Measurements from ENCODE around the gene HLA-F. TPM values are rescaled to one million over a fixed set of nuclear protein-coding genes. Genes with fewer than 3 reads are reported as not detected.

HLA-F gene
- total RNA-seq, 2 experiments from 2014 or later = 170 to 181 TPM

DNA sequence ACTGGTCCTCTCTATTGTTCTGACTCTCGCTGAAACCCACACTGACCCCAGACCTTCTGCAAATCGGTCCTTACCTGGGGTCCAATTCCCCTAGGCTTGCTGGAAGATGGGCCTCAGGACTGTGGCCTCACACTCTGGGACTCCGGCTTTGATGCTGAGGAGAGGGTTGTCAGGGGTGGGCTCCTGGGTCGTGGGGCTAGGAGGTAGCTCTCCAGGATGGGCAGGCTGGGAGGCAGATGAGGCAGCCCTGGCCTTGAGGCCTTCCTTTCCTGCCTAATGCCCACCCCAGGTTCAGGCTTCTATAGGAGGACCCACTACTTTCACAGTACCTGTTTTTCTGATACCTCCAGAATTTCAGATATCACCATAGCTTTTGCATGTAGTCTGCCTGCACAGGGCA, 21.4 kb downstream of the HLA-F start:
- CTCF ChIA-PET = interaction anchor here (1.3 to 1.6 kb wide), 2 partner anchors 42 to 91 kb away, joined by 3 to 4 read pairs; no protein-coding TSS in a partner anchor
- ATAC-seq = no peak
- POLR2A ChIA-PET = no interaction called here
- Mint-ChIP-seq H3K27ac (no peak overlapping the region), H3K4me1 (ENCODE audit: low read depth) (peaks cover 34% of the 10 kb centered on the region), H3K4me3 (no peak overlapping the region), H3K9me3 (ENCODE audit: insufficient read depth) (no peaks in the 10 kb centered on the region), H3K27me3 (ENCODE audit: low read depth) (no peaks in the 10 kb centered on the region), H3K36me3 (ENCODE audit: low read depth) (peaks cover 17% of the 10 kb centered on the region)
- DNase-seq = no peak

DNA sequence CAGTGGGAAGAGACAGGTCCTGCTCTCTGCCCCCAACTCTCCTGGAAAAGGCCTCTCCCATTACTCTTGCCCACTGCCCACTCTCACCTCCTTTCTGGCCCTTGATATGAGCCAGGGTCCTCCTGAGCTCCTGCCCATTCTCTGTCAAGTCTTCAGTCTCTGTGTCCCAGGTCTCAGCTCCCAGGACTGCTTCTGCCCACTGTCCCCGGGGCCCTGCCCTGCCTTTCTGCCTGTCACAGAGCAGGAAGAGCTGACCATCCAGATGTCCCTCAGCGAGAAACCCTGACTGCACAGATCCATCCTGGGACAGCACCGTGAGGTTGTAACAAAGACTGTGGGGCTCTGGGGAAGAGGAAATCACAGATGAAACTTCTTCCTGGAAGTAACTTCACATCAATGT, 22.2 kb downstream of the HLA-F start:
- DNase-seq (no peak), ATAC-seq (no peak)
- CTCF ChIA-PET = interaction anchor here (1.3 to 1.6 kb wide), 2 partner anchors 43 to 92 kb away, joined by 3 to 4 read pairs; no protein-coding TSS in a partner anchor
- Mint-ChIP-seq H3K9me3 (ENCODE audit: insufficient read depth) (no peaks in the 10 kb centered on the region), H3K4me1 (ENCODE audit: low read depth) (peaks cover 41% of the 10 kb centered on the region), H3K36me3 (ENCODE audit: low read depth) (peaks cover 19% of the 10 kb centered on the region), H3K27ac (no peak overlapping the region), H3K27me3 (ENCODE audit: low read depth) (no peaks in the 10 kb centered on the region), H3K4me3 (no peak overlapping the region)
- POLR2A ChIA-PET = no interaction called here

DNA sequence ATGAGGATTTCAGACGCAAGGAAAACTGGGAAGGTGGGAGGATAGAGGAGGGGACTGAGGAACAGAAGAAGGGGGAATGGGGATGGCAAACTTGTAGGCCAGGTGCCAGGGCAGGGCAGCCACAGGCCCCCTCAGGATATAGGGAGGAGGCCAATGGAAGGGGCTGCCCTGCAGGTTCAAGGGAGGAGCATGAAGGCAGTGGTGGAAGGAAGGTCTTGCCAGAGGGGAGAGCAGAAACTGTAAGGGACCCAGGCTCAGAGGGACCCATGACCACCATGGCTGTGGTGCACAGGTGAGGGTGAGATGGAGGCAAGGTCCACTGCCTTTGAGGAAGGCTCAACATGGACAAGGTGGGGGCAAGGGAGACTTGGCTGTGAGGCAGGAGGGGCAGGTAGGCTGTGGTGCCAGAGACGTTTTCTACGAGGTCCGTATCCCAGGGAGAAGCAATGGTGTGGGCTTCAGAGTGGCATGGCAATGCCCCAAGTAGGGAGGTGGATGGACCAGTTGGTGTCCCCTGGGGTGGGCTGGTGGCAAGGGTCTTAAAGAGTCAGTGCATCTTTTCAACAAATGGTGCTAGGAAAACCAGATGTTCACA, 22.7 kb downstream of the HLA-F start:
- ChIA-PET POLR2A (no interaction called here), CTCF (interaction anchor here (1.6 kb wide), 1 partner anchor 43 kb away, joined by 4 read pairs; no protein-coding TSS in a partner anchor)
- Mint-ChIP-seq H3K36me3 (ENCODE audit: low read depth) (peaks cover 20% of the 10 kb centered on the region), H3K27me3 (ENCODE audit: low read depth) (no peaks in the 10 kb centered on the region), H3K27ac (no peak overlapping the region), H3K4me1 (ENCODE audit: low read depth) (peaks cover 47% of the 10 kb centered on the region), H3K9me3 (ENCODE audit: insufficient read depth) (no peaks in the 10 kb centered on the region), H3K4me3 (no peak overlapping the region)
- no peak for ATAC-seq
- DNase-seq = no peak

DNA sequence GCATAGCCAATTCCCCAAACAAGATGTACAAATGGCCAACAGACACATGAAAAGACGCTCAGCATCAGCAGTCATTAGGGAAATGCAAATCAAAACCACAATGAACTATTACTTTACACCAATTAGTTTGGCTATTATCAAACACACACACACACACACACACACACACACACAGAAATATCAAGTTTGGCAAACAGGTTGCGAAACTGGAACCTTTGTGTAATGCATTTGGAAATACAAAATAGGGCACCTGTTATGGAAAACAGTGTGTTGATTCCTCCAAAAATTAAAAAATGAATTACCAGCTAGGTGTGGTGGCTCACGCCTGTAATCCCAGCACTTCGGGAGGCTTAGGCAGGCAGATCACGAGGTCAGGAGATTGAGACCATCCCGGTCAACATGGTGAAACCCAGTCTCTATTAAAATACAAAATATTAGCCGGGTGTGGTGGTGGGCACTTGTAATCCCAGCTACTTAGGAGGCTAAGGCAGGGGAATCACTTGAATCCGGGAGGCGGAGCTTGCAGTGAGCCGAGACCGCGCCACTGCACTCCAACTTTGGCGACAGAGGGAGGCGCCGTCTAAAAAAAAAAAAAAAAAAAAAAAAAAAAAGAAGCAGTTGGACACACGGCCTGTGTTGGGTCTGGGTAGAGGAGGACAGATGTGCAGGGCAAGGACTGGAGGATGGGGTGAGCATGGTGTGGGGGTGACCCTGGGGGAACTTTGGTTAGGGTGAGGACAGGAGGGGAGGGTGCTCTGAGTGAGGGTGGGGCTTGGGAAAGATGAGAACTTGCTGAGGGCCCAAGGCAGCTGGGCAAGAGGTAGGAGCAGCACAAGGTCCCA, 23.8 kb downstream of the HLA-F start:
- Mint-ChIP-seq H3K27ac (peak overlapping the region; percentile 32), H3K36me3 (ENCODE audit: low read depth) (peaks cover 23% of the 10 kb centered on the region), H3K4me1 (ENCODE audit: low read depth) (peaks cover 56% of the 10 kb centered on the region), H3K9me3 (ENCODE audit: insufficient read depth) (no peaks in the 10 kb centered on the region), H3K4me3 (peak overlapping the region; percentile 98), H3K27me3 (ENCODE audit: low read depth) (no peaks in the 10 kb centered on the region)
- ATAC-seq (no peak), DNase-seq (no peak)
- POLR2A ChIA-PET = no interaction called here
- CTCF ChIA-PET = interaction anchor here (0.7 to 2.8 kb wide), 3 partner anchors 21 to 62 kb away, joined by 3 to 24 read pairs (median 4); no protein-coding TSS in a partner anchor

DNA sequence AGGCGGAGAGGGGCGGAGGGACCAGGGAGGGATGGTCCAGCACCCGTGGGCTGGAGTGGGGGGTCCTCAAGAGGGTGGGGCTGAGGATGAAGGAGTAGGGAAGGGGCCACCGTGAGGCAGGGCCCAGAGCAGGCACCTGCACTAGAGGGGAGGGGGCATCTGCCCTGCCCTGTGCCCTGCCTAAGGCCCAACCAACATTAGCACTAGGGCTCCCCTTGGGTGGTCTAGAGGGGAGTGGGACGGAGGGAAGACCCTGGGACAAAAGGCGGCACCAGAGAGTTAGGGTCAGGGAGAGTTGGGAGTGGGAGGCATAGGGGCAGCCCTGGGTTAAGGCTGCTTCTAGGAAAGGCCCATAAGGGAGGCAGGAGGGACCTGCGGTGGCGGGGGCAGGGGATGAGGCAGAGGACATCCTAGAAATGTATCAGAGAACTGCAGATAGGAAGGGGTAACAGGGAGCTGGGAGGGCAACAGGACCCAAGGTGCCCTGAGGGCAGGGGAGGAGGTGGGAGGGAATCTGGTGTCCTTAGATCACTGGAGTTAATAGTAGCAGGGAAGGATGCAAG, 24.5 kb downstream of the HLA-F start:
- ATAC-seq = no peak
- Mint-ChIP-seq H3K27ac (peak overlapping the region; percentile 94), H3K4me3 (peak overlapping the region; percentile 98), H3K9me3 (ENCODE audit: insufficient read depth) (no peaks in the 10 kb centered on the region), H3K4me1 (ENCODE audit: low read depth) (peaks cover 56% of the 10 kb centered on the region), H3K36me3 (ENCODE audit: low read depth) (peaks cover 23% of the 10 kb centered on the region), H3K27me3 (ENCODE audit: low read depth) (no peaks in the 10 kb centered on the region)
- ChIA-PET CTCF (interaction anchor here (0.8 to 3.1 kb wide), 8 partner anchors 9 to 94 kb away, joined by 3 to 40 read pairs (median 10); no protein-coding TSS in a partner anchor), POLR2A (interaction anchor here (1.1 to 1.2 kb wide), 2 partner anchors 20 to 23 kb away, joined by 3 read pairs; no protein-coding TSS in a partner anchor)
- DNase-seq = no peak

DNA sequence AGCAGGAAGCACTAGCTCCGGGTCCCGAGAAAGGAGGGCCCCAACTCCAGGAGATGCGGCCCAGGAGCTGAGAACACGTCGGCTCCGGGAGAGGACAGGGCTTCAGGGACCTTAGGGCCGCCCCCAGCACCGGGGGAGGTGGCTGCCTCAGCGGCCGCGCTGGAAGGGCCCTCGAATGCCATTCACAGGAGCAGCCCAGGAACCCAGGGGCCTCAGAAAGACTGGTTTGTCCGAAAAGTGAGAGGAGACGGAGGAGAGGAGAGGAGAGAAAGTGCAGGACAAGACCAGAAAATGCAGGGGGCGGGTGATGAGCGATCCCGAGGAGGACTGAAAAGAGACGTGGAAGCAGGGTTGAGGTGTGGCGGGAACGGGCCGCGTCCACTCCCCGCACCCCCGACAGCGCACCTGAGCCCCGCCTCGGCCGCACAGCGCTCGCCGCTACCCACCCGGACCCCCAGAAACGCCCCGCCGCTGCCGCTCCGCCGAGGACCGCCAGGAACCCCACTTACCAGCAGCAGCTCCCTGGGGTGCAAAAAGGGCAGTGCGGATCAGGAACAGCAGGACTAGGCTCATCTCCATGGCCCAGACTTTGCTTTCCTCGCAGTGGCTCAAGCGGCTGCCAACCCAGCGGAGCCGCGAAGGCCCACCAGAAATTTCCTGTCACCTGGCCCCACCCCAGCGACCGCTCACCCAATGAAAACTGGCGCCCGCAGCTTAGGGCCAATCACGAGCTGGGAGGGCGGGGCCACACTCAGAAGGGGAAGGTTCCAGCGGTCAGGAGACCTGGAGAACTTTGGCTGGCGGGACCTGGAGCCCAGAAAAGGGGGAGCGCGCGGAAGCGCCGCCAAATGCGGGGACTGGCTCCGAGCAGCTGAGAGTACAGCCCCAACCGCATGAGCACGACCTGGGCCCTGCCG, 25.4 kb downstream of the HLA-F start:
- H3K4me3 Mint-ChIP-seq = peak overlapping the region; percentile 98
- ATAC-seq = peak; percentile 83
- CTCF ChIA-PET = interaction anchor here (0.8 to 3.1 kb wide), 11 partner anchors 10 to 99 kb away, joined by 3 to 40 read pairs (median 10); no protein-coding TSS in a partner anchor

DNA sequence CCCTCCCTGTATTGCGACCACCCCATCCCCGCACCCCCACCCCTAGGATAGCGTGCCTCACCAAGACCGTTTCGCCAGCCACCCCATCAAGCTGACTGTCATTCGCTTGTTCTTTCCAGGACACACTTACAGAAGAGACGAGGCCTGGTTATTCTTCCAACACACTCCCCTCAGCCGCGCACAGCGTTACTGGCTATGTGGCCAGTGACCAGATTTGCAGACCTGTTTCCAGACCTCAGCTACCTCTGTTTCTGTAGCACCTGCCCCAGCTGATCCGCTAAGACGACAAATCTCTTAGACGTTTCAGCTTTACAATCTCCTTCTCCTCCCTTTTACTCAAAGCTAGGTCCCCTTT, 26.1 kb downstream of the HLA-F start:
- peaks cover 63% of the 10 kb centered on the region for H3K4me1 Mint-ChIP-seq (ENCODE audit: low read depth)

More for the DNA sequence above, 25.4 kb downstream of the HLA-F start:
- Mint-ChIP-seq H3K4me1 (ENCODE audit: low read depth) (peaks cover 61% of the 10 kb centered on the region), H3K27me3 (ENCODE audit: low read depth) (no peaks in the 10 kb centered on the region), H3K27ac (peak overlapping the region; percentile 94), H3K9me3 (ENCODE audit: insufficient read depth) (no peaks in the 10 kb centered on the region), H3K36me3 (ENCODE audit: low read depth) (peaks cover 27% of the 10 kb centered on the region)
- DNase-seq = peak; percentile 89
- POLR2A ChIA-PET = interaction anchor here (0.9 to 1.7 kb wide), 6 partner anchors 11 to 317 kb away, joined by 3 to 4 read pairs (median 3); no protein-coding TSS in a partner anchor

DNA sequence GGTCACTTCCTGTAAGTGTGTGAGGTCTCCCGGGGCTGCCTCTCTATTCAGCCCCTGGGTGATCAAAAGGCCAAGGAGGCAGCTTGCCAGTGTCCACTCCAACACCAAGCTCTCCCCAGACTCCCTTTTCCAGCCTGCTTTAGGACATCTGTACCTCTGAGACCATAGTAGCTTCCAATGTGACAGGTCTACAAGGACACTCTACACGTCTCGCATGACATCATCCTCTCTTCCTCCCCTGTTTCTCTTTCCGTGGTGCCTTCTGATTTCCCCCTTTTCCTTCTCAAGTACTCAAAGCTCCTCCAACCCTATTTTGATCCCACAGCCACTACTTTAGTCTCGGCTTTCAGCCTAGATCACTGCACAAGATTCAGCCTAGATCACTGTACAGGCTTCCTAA, 26.4 kb downstream of the HLA-F start:
- H3K36me3 Mint-ChIP-seq (ENCODE audit: low read depth) = peaks cover 25% of the 10 kb centered on the region
- no peaks in the 10 kb centered on the region for H3K27me3 Mint-ChIP-seq (ENCODE audit: low read depth)
- POLR2A ChIA-PET = interaction anchor here (0.7 to 1.7 kb wide), 5 partner anchors 12 to 316 kb away, joined by 3 to 4 read pairs (median 3); no protein-coding TSS in a partner anchor
- H3K4me3 Mint-ChIP-seq = peak overlapping the region; percentile 98
- CTCF ChIA-PET = interaction anchor here (1.2 to 3.1 kb wide), 8 partner anchors 11 to 100 kb away, joined by 3 to 40 read pairs (median 10); no protein-coding TSS in a partner anchor
- no peak for ATAC-seq
- H3K27ac Mint-ChIP-seq = peak overlapping the region; percentile 94
- DNase-seq = no peak
- H3K9me3 Mint-ChIP-seq (ENCODE audit: insufficient read depth) = no peaks in the 10 kb centered on the region
- peaks cover 63% of the 10 kb centered on the region for H3K4me1 Mint-ChIP-seq (ENCODE audit: low read depth)

More for the DNA sequence above, 26.1 kb downstream of the HLA-F start:
- ChIA-PET POLR2A (interaction anchor here (0.7 to 1.7 kb wide), 6 partner anchors 11 to 317 kb away, joined by 3 to 4 read pairs (median 3); no protein-coding TSS in a partner anchor), CTCF (interaction anchor here (1.2 to 3.1 kb wide), 8 partner anchors 11 to 99 kb away, joined by 3 to 40 read pairs (median 10); no protein-coding TSS in a partner anchor)
- Mint-ChIP-seq H3K27ac (peak overlapping the region; percentile 94), H3K36me3 (ENCODE audit: low read depth) (peaks cover 28% of the 10 kb centered on the region), H3K27me3 (ENCODE audit: low read depth) (no peaks in the 10 kb centered on the region), H3K4me3 (peak overlapping the region; percentile 98), H3K9me3 (ENCODE audit: insufficient read depth) (no peaks in the 10 kb centered on the region)
- no peak for ATAC-seq
- peak; percentile 30 for DNase-seq

DNA sequence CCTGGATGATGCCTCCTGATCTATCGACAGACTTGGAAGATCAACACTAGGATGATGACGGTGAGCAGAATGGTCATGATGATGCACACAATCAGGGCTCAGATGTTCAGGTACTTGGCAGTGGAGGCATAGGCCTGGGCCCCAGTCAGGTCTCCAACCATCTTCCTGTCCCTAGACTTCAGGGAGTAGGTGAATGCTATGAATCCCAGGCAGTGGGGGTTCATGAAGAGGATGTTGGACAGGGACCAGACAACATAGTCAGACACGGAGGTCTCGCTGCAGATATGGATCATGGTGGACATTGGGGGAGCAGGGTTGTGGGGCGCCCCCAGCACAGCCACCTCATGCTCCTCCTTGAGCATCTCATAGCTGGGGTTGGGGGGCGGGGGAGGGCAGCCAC, 27.5 kb downstream of the HLA-F start:
- peaks cover 24% of the 10 kb centered on the region for H3K36me3 Mint-ChIP-seq (ENCODE audit: low read depth)
- peaks cover 64% of the 10 kb centered on the region for H3K4me1 Mint-ChIP-seq (ENCODE audit: low read depth)
- H3K27me3 Mint-ChIP-seq (ENCODE audit: low read depth) = no peaks in the 10 kb centered on the region
- ChIA-PET POLR2A (interaction anchor here (2.3 kb wide), 1 partner anchor 24 kb away, joined by 14 read pairs; no protein-coding TSS in a partner anchor), CTCF (interaction anchor here (1.9 to 4.8 kb wide), 5 partner anchors 12 to 48 kb away, joined by 8 to 40 read pairs (median 17); no protein-coding TSS in a partner anchor)
- H3K27ac Mint-ChIP-seq = peak overlapping the region; percentile 41
- no peak for ATAC-seq
- peak overlapping the region; percentile 12 for H3K4me3 Mint-ChIP-seq
- no peak for DNase-seq
- H3K9me3 Mint-ChIP-seq (ENCODE audit: insufficient read depth) = no peaks in the 10 kb centered on the region

DNA sequence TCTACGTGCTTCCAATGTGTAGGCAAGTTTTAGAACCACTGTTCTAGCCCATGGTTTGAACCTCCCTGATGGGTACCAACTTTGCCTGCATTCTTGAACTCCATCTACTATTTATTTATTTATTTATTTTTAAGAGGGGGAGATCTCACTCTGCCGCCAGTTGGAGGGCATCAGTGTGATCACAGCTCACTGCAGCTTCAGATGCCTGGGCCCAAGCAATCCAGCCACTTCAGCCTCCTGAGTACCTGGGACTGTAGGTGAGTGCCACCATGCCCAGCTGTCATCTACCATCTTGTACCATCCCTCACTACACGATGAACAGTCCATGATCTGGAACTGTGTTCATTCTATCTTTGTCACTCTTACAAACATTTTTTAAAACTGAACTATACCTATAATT, 28.2 kb downstream of the HLA-F start:
- ChIA-PET CTCF (interaction anchor here (1.0 to 4.8 kb wide), 7 partner anchors 13 to 49 kb away, joined by 3 to 35 read pairs (median 8); no protein-coding TSS in a partner anchor), POLR2A (interaction anchor here (2.3 kb wide), 1 partner anchor 24 kb away, joined by 14 read pairs; no protein-coding TSS in a partner anchor)
- ATAC-seq (no peak), DNase-seq (no peak)
- Mint-ChIP-seq H3K4me3 (peak overlapping the region; percentile 95), H3K36me3 (ENCODE audit: low read depth) (peaks cover 23% of the 10 kb centered on the region), H3K9me3 (ENCODE audit: insufficient read depth) (no peaks in the 10 kb centered on the region), H3K4me1 (ENCODE audit: low read depth) (peaks cover 58% of the 10 kb centered on the region), H3K27me3 (ENCODE audit: low read depth) (no peaks in the 10 kb centered on the region), H3K27ac (peak overlapping the region; percentile 96)
